ENCODE data around the gene RHBDD2. TPM values are rescaled to one million over a fixed set of nuclear protein-coding genes. Genes with fewer than 3 reads are reported as not detected.
A peak's percentile ranks its signal among the peaks of the same experiment; 100 is the strongest.
"Not testable (repeated sequence)": the region's sequence is repeated elsewhere in the genome, so short reads cannot be mapped to it uniquely, and the experiment has no call there.

Gene RHBDD2
- total RNA-seq = 10 to 100 TPM; 44.9 to 79.7 (median 63.7) TPM

DNA sequence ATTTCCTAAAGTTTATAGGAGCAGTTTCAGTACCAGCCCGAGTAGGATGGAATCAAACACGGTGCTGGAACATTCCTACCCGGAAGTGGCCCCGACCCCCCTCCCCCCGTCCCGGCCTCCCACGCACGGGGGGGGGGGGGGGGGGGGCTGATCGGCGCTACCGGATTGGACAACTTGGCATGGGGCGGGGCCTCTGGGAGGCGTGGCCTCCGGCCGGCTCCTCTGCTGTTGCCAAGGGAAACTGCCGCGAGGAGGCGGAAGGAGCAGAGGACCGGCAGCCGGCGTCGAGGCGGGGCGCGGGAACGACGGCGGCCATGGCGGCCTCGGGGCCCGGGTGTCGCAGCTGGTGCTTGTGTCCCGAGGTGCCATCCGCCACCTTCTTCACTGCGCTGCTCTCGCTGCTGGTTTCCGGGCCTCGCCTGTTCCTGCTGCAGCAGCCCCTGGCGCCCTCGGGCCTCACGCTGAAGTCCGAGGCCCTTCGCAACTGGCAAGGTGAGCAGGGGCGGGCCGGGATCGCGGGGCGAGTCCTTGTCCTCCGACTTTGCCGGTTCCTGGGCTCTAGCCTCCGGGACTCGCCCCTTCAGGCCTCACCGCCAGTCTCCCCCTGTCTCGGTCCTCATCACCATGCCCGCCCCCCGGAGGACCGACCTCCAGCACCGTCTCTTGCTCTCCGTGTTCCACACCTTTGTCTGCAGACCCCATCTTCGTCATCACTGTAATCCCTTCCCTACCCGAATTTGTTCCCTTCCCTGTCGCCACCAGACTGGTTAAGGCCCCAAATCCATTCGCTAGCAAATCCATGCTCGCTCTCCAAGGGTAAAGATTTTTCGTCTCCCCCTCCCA is at the start of gene RHBDD2:
Gene RHBDD2, plus strand, starts transcription at position 266 of the 843 bp plus-strand sequence. Its CDS starts 49 bp downstream, at position 315.
- TF ChIP-seq, protein P1, sequence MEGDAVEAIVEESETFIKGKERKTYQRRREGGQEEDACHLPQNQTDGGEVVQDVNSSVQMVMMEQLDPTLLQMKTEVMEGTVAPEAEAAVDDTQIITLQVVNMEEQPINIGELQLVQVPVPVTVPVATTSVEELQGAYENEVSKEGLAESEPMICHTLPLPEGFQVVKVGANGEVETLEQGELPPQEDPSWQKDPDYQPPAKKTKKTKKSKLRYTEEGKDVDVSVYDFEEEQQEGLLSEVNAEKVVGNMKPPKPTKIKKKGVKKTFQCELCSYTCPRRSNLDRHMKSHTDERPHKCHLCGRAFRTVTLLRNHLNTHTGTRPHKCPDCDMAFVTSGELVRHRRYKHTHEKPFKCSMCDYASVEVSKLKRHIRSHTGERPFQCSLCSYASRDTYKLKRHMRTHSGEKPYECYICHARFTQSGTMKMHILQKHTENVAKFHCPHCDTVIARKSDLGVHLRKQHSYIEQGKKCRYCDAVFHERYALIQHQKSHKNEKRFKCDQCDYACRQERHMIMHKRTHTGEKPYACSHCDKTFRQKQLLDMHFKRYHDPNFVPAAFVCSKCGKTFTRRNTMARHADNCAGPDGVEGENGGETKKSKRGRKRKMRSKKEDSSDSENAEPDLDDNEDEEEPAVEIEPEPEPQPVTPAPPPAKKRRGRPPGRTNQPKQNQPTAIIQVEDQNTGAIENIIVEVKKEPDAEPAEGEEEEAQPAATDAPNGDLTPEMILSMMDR (IDR thresholded peaks at IDR 0.05) = peak in 1 of 5 experiments; percentile 13
- TF ChIP-seq EP300 (IDR thresholded peaks at IDR 0.05; ENCODE audit: low read depth) (no peak), POLR2A (IDR thresholded peaks at IDR 0.05) (peak; percentile 95), POLR2AphosphoS5 (IDR thresholded peaks at IDR 0.05) (peak; percentile 98 to 99 (median 99))
- in situ Hi-C loops (cut with MboI; ENCODE audit: low pct_ligation_motif_present in 1 of 4, low pct_unique_long_range_greater_than_20kb in 1 of 4, low sequenced_read_pairs in 3 of 4) (loop anchor here in 2 of 4 donors (10.0 kb wide), 2 partner anchors 116 to 136 kb away; partner anchors contain the start of gene TMEM120A (in 1 of the 2)), intact Hi-C loops (cut with DNase I; ENCODE audit: low total_unique reads) (loop anchor here (5.0 kb wide), 1 partner anchor 38 kb away; the partner anchor contains the start of gene POR)
- 0 to 1% methylated on average over 1 to 63 of the region's 65 CpGs for WGBS, 2 donors (ENCODE audit: low coverage in 1 of 2)
- Histone ChIP-seq H3K27me3 (no peaks in the 10 kb centered on the region), H3K4me3 (peak within 1 kb of the TSS; percentile 74 to 89 (median 80)), H3K4me1 (peaks cover 9 to 23% (median 19%) of the 10 kb centered on the region in 4 donors), H3K9me3 (no peaks in the 10 kb centered on the region), H3K36me3 (peaks cover 0 to 25% (median 12%) of the 10 kb centered on the region in 4 donors), H3K27ac (peak within 1 kb of the TSS; percentile 86 to 89 (median 87))
- DNase-seq = peak; percentile 97

DNA sequence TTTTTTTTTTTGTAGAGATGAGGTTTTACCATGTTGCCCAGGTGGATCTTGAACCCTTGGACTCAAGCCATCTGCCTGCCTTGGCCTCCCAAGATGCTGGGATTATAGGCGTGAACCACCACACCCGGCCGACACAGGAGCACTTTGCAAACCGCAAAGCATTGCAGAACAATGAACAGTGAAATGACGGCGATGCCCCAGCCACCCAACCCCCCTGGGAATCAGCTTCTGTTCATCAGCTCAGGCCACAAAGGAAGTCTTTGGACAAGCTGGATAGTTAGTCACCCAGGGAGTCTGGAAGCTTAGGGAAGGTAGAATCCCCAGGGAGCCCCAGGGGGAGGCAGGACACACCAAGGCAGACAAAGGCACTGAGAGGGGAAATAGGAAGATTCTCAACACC is 49.2 kb upstream of the RHBDD2 start:
- H3K9me3 ChIP-seq; H3K4me3 ChIP-seq; H3K4me1 ChIP-seq; H3K27me3 ChIP-seq; in situ Hi-C loops (cut with MboI; ENCODE audit: low pct_ligation_motif_present in 1 of 4, low pct_unique_long_range_greater_than_20kb in 1 of 4, low sequenced_read_pairs in 3 of 4); intact Hi-C loops (cut with DNase I; ENCODE audit: low total_unique reads); H3K36me3 ChIP-seq: not testable (repeated sequence)
- WGBS, 2 donors (ENCODE audit: low coverage in 1 of 2) = 52% methylated on average over 6 of the region's 6 CpGs; no CpG with 5 or more reads in 1 of the 2 donors
- DNase-seq = peak; percentile 83
- peak overlapping the region in 2 of 4 donors; percentile 20 to 59 for H3K27ac ChIP-seq
- peak in 1 of 3 donors; percentile 8 for TF ChIP-seq POLR2AphosphoS5 (IDR thresholded peaks at IDR 0.05)

DNA sequence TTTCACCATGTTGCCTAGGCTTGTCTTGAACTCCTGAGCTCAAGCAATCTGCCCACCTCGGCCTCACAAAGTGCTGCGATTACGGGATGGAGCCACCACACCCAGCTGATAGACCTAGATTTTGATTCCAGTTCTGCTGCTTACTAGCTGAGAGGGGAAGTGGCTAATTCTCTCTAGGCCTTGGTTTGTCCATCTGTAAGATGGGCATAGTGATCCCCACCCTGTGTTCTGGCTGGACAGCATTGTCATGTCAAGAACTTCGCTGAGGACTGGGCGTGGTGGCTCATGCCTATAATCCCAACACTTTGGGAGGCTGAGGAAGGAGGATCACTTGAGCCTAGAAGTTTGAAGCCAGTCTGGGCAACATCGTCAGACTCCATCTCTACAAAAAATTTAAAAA is 47.9 kb upstream of the RHBDD2 start:
- no peak overlapping the region for H3K27ac ChIP-seq
- H3K4me1 ChIP-seq = no peaks in the 10 kb centered on the region
- intact Hi-C loops (cut with DNase I; ENCODE audit: low total_unique reads) = no loop called here
- DNase-seq = no peak
- no peak overlapping the region for H3K4me3 ChIP-seq
- no peaks in the 10 kb centered on the region for H3K9me3 ChIP-seq
- in situ Hi-C loops (cut with MboI; ENCODE audit: low pct_ligation_motif_present in 1 of 4, low pct_unique_long_range_greater_than_20kb in 1 of 4, low sequenced_read_pairs in 3 of 4) = no loop called here
- H3K36me3 ChIP-seq = no peaks in the 10 kb centered on the region
- 94 to 100% methylated on average over 1 to 6 of the region's 6 CpGs for WGBS, 2 donors (ENCODE audit: low coverage in 1 of 2)
- H3K27me3 ChIP-seq = no peaks in the 10 kb centered on the region
- TF ChIP-seq, protein P1 (IDR thresholded peaks at IDR 0.05) = no peak
- TF ChIP-seq POLR2A (IDR thresholded peaks at IDR 0.05) (no peak), POLR2AphosphoS5 (IDR thresholded peaks at IDR 0.05) (no peak), EP300 (IDR thresholded peaks at IDR 0.05; ENCODE audit: low read depth) (no peak)

DNA sequence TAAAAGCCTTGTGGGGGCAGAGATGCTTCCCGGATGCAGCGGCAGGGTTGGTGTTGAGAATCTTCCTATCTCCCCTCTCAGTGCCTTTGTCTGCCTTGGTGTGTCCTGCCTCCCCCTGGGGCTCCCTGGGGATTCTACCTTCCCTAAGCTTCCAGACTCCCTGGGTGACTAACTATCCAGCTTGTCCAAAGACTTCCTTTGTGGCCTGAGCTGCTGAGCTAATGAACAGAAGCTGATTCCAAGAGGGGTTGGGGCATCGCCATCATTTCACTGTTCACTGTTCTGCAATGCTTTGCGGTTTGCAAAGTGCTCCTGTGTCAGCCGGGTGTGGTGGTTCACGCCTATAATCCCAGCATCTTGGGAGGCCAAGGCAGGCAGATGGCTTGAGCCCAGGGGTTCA is 45.2 kb upstream of the RHBDD2 start:
- intact Hi-C loops (cut with DNase I; ENCODE audit: low total_unique reads); H3K4me1 ChIP-seq; DNase-seq; H3K4me3 ChIP-seq; in situ Hi-C loops (cut with MboI; ENCODE audit: low pct_ligation_motif_present in 1 of 4, low pct_unique_long_range_greater_than_20kb in 1 of 4, low sequenced_read_pairs in 3 of 4); H3K27me3 ChIP-seq; H3K27ac ChIP-seq; H3K9me3 ChIP-seq; H3K36me3 ChIP-seq: not testable (repeated sequence)
- 72 to 76% methylated on average over 4 to 6 of the region's 6 CpGs for WGBS, 2 donors (ENCODE audit: low coverage in 1 of 2)

DNA sequence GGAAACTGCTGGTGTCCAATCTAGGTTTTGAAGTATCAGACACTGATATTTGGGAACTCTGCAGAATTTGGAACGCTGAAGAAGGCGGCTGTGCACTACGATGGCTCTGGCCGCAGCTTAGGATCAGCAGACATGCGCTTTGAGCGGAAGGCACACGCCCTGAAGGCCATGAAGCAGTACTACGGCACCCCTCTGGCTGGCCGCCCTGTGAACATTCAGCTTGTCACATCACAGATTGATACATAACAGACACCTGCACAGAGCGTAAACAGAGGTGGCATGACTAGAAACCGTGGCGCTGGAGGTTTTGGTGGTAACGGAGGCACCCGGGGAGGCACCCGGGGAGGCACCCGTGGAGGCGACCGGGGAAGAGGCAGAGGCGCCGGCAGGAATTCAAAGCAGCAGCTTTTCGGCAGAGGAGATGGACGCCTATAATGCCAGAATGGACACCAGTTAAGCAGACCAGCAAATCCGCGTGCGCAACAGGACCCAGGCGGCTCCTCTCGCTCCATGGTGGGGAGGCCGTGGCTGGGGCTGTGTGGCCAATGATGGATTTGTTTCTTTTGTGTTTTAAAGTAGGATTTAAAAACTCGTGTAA is 43.0 kb upstream of the RHBDD2 start:
- WGBS, 2 donors (ENCODE audit: low coverage in 1 of 2) = 69 to 87% methylated on average over 11 to 29 of the region's 29 CpGs
- in situ Hi-C loops (cut with MboI; ENCODE audit: low pct_ligation_motif_present in 1 of 4, low pct_unique_long_range_greater_than_20kb in 1 of 4, low sequenced_read_pairs in 3 of 4) = no loop called here

More for the DNA sequence above, 43.0 kb upstream of the RHBDD2 start:
- Histone ChIP-seq H3K4me1 (no peaks in the 10 kb centered on the region), H3K36me3 (no peaks in the 10 kb centered on the region), H3K9me3 (no peaks in the 10 kb centered on the region), H3K4me3 (no peak overlapping the region), H3K27ac (no peak overlapping the region), H3K27me3 (no peaks in the 10 kb centered on the region)
- DNase-seq = no peak
- TF ChIP-seq POLR2A (IDR thresholded peaks at IDR 0.05) (no peak), POLR2AphosphoS5 (IDR thresholded peaks at IDR 0.05) (no peak), EP300 (IDR thresholded peaks at IDR 0.05; ENCODE audit: low read depth) (no peak)
- TF ChIP-seq, protein P1 (IDR thresholded peaks at IDR 0.05) = no peak
- intact Hi-C loops (cut with DNase I; ENCODE audit: low total_unique reads) = no loop called here
